DLD1 (cell line): ENCODE results near the gene AHRR.
"Not testable (repeated sequence)": the region's sequence is repeated elsewhere in the genome, so short reads cannot be mapped to it uniquely, and the experiment has no call there.

ENCODE experiments used
- in situ Hi-C: cut with HindIII; loops from 2 replicates; pipeline ENCODE4 v1.10.0; 2017; ENCODE audit warnings: low sequenced_read_pairs

Gene AHRR

GRCh38 chr5:362978-363765, 41.7 kb downstream of the AHRR start:
- in situ Hi-C loops = no loop called here

- in situ Hi-C loops = no loop called here
Observed at GRCh38 chr5:364497-364896, 43.0 kb downstream of the AHRR start.

GRCh38 chr5:366541-367357, 45.2 kb downstream of the AHRR start:
- in situ Hi-C loops = no loop called here

GRCh38 chr5:367358-368130, 46.0 kb downstream of the AHRR start:
- in situ Hi-C loops = no loop called here

DNA sequence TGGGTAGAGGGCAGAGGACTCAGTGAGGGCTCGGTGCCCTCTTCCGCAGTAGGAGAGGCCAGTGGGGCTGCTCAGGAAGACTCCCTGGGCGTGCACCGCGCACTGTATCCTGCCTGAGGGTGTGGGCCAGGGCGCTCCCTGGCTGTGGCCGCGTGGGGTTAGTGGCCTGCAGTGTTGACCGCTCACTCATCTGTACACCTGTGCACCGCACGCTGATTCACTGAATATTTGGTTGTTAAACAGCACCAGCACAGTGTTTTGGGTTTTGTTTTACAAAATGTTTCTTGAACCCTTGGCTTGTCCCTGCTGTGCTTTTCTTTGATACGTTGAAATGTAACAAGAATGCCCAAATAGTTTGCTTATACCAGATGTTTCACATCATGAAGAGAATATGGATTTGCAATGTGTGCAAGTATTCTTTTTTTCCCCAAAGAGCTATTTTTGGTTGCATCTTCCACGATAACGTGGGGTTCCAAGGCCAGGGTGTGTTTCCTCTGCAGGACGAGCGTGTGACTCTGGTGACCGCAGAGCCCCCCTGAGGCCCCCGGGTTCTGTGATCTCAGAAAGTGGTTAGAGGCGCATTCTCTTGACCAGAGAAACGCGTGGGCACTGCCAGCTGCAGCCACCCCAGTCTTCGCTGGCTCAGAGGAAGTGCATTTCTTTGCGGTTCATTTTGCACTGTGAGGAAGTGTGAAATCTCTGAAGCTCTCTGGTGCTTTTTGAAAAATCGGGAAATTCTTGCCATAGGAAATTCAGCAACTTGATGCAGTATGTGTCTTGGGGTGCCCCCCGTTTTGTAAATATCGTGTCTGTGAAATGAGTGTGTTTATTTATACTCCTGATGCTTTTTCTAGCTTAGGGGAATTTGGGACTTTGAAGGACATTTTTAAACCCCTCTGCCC, 46.9 kb downstream of the AHRR start:
- in situ Hi-C loops = no loop called here

- in situ Hi-C loops = no loop called here
Observed at GRCh38 chr5:369151-369868, 47.8 kb downstream of the AHRR start.

- in situ Hi-C loops = not testable (repeated sequence)
Observed at GRCh38 chr5:369869-370236, 48.3 kb downstream of the AHRR start.

- in situ Hi-C loops = no loop called here
Observed at GRCh38 chr5:370311-370958, 48.9 kb downstream of the AHRR start.

GRCh38 chr5:370959-371810, 49.7 kb downstream of the AHRR start:
- in situ Hi-C loops = no loop called here

GRCh38 chr5:371811-372555, 50.5 kb downstream of the AHRR start:
- in situ Hi-C loops = no loop called here

DNA sequence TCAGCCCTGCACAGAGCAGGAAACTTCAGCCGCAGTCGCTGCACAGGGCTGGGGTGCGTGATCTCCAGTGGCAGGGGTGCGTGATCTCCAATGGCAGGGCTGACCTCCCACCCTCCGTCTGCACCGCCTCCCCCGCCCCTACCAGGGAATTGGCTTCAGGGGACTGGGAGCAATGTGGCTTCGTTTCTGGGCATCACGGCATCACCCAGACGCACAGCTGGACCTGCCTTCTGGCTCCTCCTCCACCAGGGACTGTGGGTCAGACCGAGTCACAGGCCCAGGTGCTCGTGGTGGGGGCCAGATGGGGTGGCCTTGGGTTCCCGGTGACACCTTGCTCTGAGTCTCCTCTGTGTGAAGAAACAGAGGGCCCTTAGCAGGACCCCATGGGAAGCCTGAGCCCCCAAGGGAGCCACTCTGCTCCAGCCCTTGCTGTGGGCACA, 51.1 kb downstream of the AHRR start:
- in situ Hi-C loops = no loop called here

DNA sequence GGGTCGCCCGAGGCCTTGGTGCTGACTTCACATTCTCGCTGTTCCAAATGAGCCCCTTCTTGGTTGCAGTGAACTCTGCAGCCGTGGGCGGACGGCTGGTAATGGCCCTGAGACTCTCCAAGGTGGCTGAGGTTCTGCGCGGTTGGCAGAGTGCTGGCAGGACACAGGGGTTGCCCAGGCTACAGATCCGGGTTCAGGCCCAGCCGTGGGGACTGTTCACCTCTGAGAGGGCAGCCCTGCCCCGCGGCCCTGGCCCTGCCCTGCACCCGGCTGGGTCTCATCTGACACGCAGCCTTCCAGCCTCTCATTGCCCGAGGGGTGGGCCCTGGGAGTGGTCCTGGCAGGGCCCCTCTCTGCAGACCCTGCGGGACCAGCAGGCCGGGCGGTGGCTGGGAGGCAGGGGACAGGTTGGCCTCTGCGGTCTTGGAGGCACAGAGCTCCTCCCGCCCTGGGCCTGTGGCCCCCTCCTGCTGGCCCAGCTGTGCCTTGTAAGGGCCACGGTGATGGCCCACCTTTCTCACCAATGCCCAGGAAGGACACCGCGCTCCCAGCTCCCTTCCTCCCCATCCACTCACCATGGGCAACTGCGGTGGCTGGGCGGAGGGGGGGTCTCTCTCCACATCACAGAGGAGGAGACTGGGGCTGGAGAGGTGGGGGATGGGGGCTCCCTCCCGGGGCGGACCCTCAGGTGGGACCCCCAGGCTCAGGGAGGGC, 51.6 kb downstream of the AHRR start:
- in situ Hi-C loops = no loop called here

GRCh38 chr5:373710-374602, 52.4 kb downstream of the AHRR start:
- in situ Hi-C loops = no loop called here

DNA sequence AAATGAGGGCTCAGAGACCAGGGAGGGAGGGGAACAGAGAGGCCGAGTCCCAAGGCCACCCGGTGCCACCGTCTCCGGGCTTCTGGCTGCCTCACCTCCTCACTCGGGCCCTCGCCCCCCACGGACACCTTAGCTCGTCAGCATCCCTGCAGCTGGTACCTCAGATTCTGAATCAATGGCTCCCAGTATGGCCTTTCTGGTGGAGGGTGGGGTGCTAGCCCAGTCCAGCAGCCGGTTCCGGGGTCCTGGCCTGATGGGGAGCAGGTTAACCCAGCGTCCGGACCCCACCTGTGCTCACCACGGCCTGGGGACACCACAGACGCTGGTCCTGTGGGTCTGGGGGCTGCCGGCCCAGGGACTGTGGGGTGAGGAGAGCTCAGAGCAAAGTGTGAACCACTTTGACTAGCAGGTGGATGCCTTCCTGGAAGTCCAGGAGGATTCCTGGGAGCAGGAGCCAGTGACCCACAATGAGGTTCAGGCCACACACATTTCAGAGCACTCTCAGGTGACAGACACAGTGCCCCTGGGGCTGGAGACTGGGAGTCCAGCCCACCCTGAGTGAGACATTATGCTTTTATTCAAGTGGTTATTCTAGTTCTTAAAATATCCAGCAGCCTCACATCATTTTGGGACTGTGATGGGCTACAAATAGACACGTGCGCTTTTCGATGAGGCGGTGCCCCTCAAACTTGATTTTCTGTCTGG, 53.3 kb downstream of the AHRR start:
- in situ Hi-C loops = no loop called here

DNA sequence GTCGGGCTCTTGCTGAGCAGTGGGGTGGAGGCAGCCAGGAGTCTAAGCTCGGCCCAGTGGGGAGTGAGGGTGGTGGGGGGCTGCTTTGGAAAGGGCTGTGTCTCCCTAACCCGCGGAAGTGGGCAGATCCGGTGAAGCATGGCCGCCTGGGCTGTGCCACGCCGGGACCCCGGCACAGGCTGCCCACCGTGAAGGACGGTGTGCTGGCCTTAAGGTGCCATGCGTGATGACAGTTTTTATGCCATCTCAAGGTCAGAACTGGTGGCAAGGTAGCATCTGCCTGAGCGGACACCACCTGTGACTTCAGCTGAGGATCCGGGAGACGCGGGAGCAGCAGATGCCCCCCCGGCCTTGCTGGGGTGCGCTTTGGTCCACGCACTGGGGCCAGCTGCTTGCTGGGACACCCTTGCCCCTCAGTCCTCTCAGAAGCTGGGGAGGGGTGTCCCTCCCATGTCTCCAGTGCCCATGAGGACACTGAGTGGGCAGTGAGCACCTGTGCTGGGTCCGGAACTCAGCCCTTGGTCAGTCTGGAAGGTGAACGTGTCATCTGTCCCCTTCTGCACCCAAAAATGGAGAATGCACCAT, 53.9 kb downstream of the AHRR start:
- in situ Hi-C loops = no loop called here
